GM23338 (cell line): ENCODE measurements around the gene RAB11FIP3. TPM values are rescaled to one million over a fixed set of nuclear protein-coding genes. Genes with fewer than 3 reads are reported as not detected.

Experiments
- ATAC-seq: fragments of 200-7000 bp; cut with Tn5 transposase; 3 replicates; pipeline ENCODE4 v1.9.1; 2020
- DNase-seq: peaks from one replicate; pipeline ENCODE4 v3.0.0-alpha.2; 2015; ENCODE audit warnings: low spot score
- H2AFZ ChIP-seq: fragments of 200-600 bp; sonication (generic); 2 replicates; pipeline ENCODE4 v1.8.0; 2016; ENCODE audit warnings: antibody characterized with exemption, mild to moderate bottlenecking, moderate library complexity
- H3F3A ChIP-seq: fragments of 200-600 bp; sonication (generic); replicated peaks from 2 replicates; pipeline ENCODE4 v1.8.0; 2017; ENCODE audit warnings: antibody characterized with exemption, mixed run types, low read depth
- H3K27ac ChIP-seq: fragments of 200-600 bp; sonication (generic); 2 replicates; pipeline ENCODE4 v1.6.1; 2016; ENCODE audit warnings: low read depth
- H3K27me3 ChIP-seq: fragments of 200-600 bp; sonication (generic); 2 replicates; pipeline ENCODE4 v1.8.0; 2016; ENCODE audit warnings: mild to moderate bottlenecking, mixed run types, moderate library complexity; ENCODE audit not compliant: insufficient read depth
- H3K36me3 ChIP-seq: fragments of 200-600 bp; sonication (generic); 2 replicates; pipeline ENCODE4 v1.8.0; 2016; ENCODE audit warnings: mild to moderate bottlenecking; ENCODE audit not compliant: insufficient read depth
- H3K4me1 ChIP-seq: fragments of 200-600 bp; sonication (generic); 2 replicates; pipeline ENCODE4 v1.8.0; 2016; ENCODE audit warnings: mild to moderate bottlenecking, moderate library complexity; ENCODE audit not compliant: insufficient read depth
- H3K4me2 ChIP-seq: fragments of 200-600 bp; sonication (generic); 2 replicates; pipeline ENCODE4 v1.7.1; 2017; ENCODE audit warnings: mixed run types
- H3K4me3 ChIP-seq: fragments of 200-600 bp; sonication (generic); 2 replicates; pipeline ENCODE4 v1.6.1; 2016; ENCODE audit warnings: mixed run types
- H3K79me2 ChIP-seq: fragments of 200-600 bp; sonication (generic); replicated peaks from 2 replicates; pipeline ENCODE4 v1.8.0; 2017; ENCODE audit warnings: mild to moderate bottlenecking; ENCODE audit not compliant: insufficient read depth
- H3K9me2 ChIP-seq: fragments of 200-600 bp; sonication (generic); 2 replicates; pipeline ENCODE4 v1.8.0; 2017; ENCODE audit not compliant: insufficient read depth
- H4K20me1 ChIP-seq: fragments of 200-600 bp; sonication (generic); replicated peaks from 2 replicates; pipeline ENCODE4 v1.8.0; 2017; ENCODE audit warnings: mild to moderate bottlenecking; ENCODE audit not compliant: insufficient read depth
- H3K27ac Mint-ChIP-seq: 2 replicates; pipeline ENCODE4 v1.8.0; 2020; ENCODE audit warnings: inconsistent platforms, mild to moderate bottlenecking, moderate library complexity, mixed read lengths
- H3K27me3 Mint-ChIP-seq: 3 replicates; pipeline ENCODE4 v1.8.0; 2022; ENCODE audit warnings: low read depth, mild to moderate bottlenecking, moderate library complexity, mixed read lengths, inconsistent platforms; ENCODE audit not compliant: insufficient read depth, poor library complexity
- H3K36me3 Mint-ChIP-seq: 3 replicates; pipeline ENCODE4 v1.8.0; 2021; ENCODE audit warnings: low read depth, mild to moderate bottlenecking, inconsistent platforms, moderate library complexity, mixed read lengths
- H3K4me1 Mint-ChIP-seq: 3 replicates; pipeline ENCODE4 v1.8.0; 2020; ENCODE audit warnings: mild to moderate bottlenecking, inconsistent platforms, mixed read lengths
- H3K4me3 Mint-ChIP-seq: 3 replicates; pipeline ENCODE4 v1.8.0; 2021; ENCODE audit warnings: moderate library complexity, mild to moderate bottlenecking, inconsistent platforms, mixed read lengths
- H3K9me3 Mint-ChIP-seq: 3 replicates; pipeline ENCODE4 v1.8.0; 2020; ENCODE audit warnings: moderate library complexity, mild to moderate bottlenecking, inconsistent platforms, mixed read lengths
- CTCF ChIP-seq, 2 experiments: fragments of 200-600 bp in 1 of 2; sonication (generic) in 1 of 2; conservative IDR thresholded peaks; 2 replicates each; pipeline versions ENCODE4 v1.5.1 to v1.6.1; 2016 to 2017; ENCODE audit warnings: antibody characterized with exemption in 2 of 2, low read depth in 2 of 2, mild to moderate bottlenecking in 2 of 2, moderate library complexity in 1 of 2
- ETS1 ChIP-seq: IDR thresholded peaks from 2 replicates; pipeline ENCODE4 v1.6.1; 2016; ENCODE audit warnings: antibody characterized with exemption
- EZH2 ChIP-seq: fragments of 200-600 bp; sonication (generic); IDR thresholded peaks from one replicate; pipeline ENCODE4 v1.8.0; 2017; ENCODE audit warnings: antibody characterized with exemption, mild to moderate bottlenecking, low read depth; ENCODE audit not compliant: unreplicated experiment
- EZH2phosphoT487 ChIP-seq: fragments of 200-600 bp; sonication (generic); IDR thresholded peaks from one replicate; pipeline ENCODE4 v1.8.1; 2018; ENCODE audit warnings: antibody characterized with exemption; ENCODE audit not compliant: unreplicated experiment
- JUNB ChIP-seq: IDR thresholded peaks from one replicate; pipeline ENCODE4 v1.6.1; 2016; ENCODE audit warnings: antibody characterized with exemption; ENCODE audit not compliant: unreplicated experiment
- NANOG ChIP-seq: IDR thresholded peaks from 2 replicates; pipeline ENCODE4 v1.6.1; 2016; ENCODE audit warnings: antibody characterized with exemption, borderline replicate concordance
- ZNF114 ChIP-seq: fragments of 250-450 bp; sonication (Bioruptor Pico); IDR thresholded peaks from 2 replicates; pipeline ENCODE4 v1.5.0; 2020; ENCODE audit warnings: mild to moderate bottlenecking, moderate library complexity
- ZNF331 ChIP-seq: fragments of 250-450 bp; sonication (Bioruptor Pico); IDR thresholded peaks from 2 replicates; pipeline ENCODE4 v1.5.0; 2020; ENCODE audit warnings: low read depth, mild to moderate bottlenecking, moderate library complexity
- polyA plus RNA-seq: library from polyadenylated mRNA; unstranded; fragments of >200 nt; fragmentation: Nextera tagmentation; extraction: Ambion mirVana; gene quantifications from 2 replicates; pipeline ENCODE4 v1.2.1, GENCODE V29; 2016
- total RNA-seq: library from RNA; depleted of rRNA; stranded (reverse); fragments of >200 nt; shearing (Covaris generic); gene quantifications from 2 replicates; pipeline ENCODE4 v1.2.3, GENCODE V29; 2014

The RAB11FIP3 gene
- total and polyA plus RNA-seq, 2 experiments from 2014 or later = 3.2 to 29.2 TPM

DNA sequence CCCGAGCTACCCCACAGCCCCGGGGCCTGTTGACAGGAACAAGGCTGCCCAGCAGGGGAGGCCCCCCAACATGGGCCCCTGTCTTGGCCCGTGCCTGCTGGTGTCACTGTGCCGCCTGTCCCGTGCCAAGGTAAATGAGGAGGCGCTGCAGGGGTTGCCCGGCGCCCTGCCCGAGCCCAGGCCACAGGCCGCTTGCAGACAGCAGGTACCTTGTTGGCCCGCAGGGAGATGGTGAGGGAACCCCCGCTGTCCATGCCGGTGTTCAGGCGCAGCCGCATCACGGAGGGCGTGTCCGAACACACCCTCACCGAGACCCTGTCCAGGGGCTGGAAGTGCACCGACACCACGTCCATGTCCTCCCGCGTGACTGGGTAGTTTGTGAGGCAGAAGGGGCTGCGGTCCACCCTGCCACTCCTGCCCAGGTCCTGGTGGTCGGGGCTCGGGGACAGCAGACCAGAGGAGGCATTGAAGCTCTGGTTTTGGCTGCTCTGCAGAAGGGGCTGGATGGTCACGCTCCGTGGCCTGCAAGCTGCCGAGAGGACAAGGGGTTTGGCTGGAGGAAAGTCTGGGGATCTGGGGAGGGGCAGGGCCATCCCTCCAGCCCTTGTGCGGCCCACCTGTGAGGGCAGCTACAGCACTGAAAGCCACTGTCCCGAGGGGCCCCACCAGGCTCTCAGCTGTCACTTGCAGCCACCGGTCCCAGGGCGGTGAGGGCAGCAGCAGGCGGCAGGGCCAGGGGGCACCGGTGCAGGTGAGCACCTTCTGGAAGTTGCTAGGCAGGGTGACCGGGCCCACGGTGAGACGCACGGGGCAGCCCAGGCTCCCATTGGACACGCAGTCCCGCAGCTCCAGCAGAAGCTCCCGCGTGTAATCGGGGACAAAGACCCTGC lies 49.3 kb upstream of the RAB11FIP3 start (continued):
- no peak for TF ChIP-seq CTCF (conservative IDR thresholded peaks at IDR 0.05; ENCODE audit: low read depth in 2 of 2)

DNA sequence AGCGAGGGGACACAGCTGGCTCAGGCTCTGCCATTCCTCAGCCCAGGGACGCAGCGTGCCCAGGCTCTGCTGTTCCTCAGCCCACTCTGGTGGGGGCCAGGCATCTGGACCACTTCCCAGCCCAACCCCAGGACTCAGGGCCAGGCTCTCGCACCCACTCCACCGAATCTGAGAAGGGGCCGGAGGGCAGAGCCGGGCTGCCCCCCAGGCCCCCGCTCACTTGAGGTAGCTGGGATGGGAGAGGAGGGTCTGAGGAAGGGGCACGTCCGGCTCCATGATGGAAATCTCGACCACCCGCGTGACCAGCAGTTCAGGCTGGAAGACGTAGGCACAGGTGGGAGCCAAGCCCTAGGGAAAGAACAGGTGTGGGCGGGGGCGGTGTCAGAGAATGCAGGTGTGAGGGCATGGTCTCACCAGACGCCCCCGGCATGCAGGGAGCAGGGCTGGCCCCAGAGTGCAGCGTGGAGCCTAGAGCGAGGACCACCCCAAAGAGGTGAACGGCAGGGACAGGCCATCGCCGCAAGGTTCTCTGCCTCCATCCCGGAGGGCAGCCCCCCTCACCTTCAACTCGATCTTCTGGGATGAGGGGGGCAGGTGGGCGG lies 48.5 kb upstream of the RAB11FIP3 start:
- Histone ChIP-seq H3K4me3 (no peak overlapping the region), H4K20me1 (peaks cover 5% of the 10 kb centered on the region), H3K79me2 (peaks cover 29% of the 10 kb centered on the region), H3K36me3 (peaks cover 3% of the 10 kb centered on the region; the same call in 1 of the 2 replicates), H3K9me2 (no peaks in the 10 kb centered on the region), H3K4me1 (peaks cover 6% of the 10 kb centered on the region), H2AFZ (no peak overlapping the region), H3K27me3 (no peaks in the 10 kb centered on the region), H3K4me2 (no peak overlapping the region), H3F3A (peaks cover 7% of the 10 kb centered on the region; the same call in 1 of the 2 replicates), H3K27ac (no peak overlapping the region)
- ATAC-seq (no peak), DNase-seq (no peak)
- H3K36me3 Mint-ChIP-seq = peaks cover 16% of the 10 kb centered on the region
- no peak overlapping the region for H3K4me3 Mint-ChIP-seq
- TF ChIP-seq NANOG = no peak
- TF ChIP-seq CTCF (conservative IDR thresholded peaks at IDR 0.05; ENCODE audit: low read depth in 2 of 2) = no peak
- TF ChIP-seq EZH2phosphoT487 = no peak
- TF ChIP-seq EZH2 = no peak
- H3K4me1 Mint-ChIP-seq = peaks cover 13% of the 10 kb centered on the region; the same call in 2 of the 3 replicates
- H3K27ac Mint-ChIP-seq = no peak overlapping the region
- H3K27me3 Mint-ChIP-seq = peaks cover 8% of the 10 kb centered on the region
- no peaks in the 10 kb centered on the region; the same call in 2 of the 3 replicates for H3K9me3 Mint-ChIP-seq

GRCh38 chr16:377419-377951 lies 48.0 kb upstream of the RAB11FIP3 start:
- Histone ChIP-seq H3K27ac (no peak overlapping the region), H3K4me1 (peaks cover 6% of the 10 kb centered on the region), H3K36me3 (peaks cover 3% of the 10 kb centered on the region; the same call in 1 of the 2 replicates), H3K4me2 (no peak overlapping the region), H3K9me2 (no peaks in the 10 kb centered on the region), H3F3A (peaks cover 11% of the 10 kb centered on the region; the same call in 1 of the 2 replicates), H3K4me3 (no peak overlapping the region), H4K20me1 (peaks cover 5% of the 10 kb centered on the region), H3K79me2 (peaks cover 29% of the 10 kb centered on the region), H3K27me3 (no peaks in the 10 kb centered on the region), H2AFZ (no peak overlapping the region)
- Mint-ChIP-seq H3K27me3 (peaks cover 8% of the 10 kb centered on the region), H3K4me3 (no peak overlapping the region), H3K27ac (no peak overlapping the region), H3K36me3 (peaks cover 14% of the 10 kb centered on the region), H3K4me1 (peaks cover 13% of the 10 kb centered on the region; the same call in 2 of the 3 replicates), H3K9me3 (no peaks in the 10 kb centered on the region; the same call in 2 of the 3 replicates)
- ATAC-seq = no peak
- DNase-seq = no peak
- no peak for TF ChIP-seq EZH2
- no peak for TF ChIP-seq ZNF331 (CRISPR knock-in tag)
- TF ChIP-seq ETS1 = no peak
- TF ChIP-seq ZNF114 (CRISPR knock-in tag) = no peak
- TF ChIP-seq JUNB = no peak
